ENCODE measurements around the gene HECTD1.

DNA sequence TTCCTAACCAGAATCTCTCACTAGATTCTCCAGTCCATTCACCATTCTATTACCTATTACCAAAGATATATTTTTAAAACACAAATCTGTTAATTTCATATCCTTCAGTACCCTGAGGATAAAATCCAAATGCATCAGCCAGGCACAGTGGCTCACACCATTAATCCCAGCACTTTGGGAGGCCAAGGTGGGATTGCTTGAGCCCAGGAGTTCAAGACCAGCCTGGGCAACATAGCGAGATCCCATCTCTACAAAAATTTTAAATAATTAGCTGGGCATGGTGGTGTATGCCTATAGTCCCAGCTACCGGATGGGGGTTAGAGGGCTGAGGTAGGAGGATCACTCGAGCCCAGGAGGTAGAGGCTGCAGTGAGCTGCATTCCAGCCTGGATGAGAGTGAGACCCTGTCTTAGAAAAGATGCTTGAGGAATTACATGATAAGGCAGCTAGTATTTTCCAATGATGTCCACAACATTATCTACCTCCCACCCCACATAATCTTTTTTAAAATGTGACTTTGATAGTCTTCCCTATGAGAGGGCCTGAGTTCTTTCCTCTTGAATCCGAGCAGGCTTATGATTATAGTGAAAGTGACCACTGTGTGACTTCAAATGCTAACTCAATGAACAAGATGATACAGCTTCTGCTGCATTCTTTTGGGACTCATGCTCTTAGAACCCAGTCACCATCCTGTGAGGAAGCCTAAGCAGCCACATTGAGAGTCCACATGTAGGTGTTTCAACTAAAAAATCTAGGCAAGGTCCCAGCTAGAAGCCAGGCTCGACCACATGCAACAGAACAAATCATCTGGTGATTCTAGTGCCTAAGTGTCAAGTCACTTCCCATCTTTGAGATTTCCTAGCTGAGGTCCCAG, 18.0 kb downstream of the HECTD1 start:
- TF ChIP-seq, protein P1, sequence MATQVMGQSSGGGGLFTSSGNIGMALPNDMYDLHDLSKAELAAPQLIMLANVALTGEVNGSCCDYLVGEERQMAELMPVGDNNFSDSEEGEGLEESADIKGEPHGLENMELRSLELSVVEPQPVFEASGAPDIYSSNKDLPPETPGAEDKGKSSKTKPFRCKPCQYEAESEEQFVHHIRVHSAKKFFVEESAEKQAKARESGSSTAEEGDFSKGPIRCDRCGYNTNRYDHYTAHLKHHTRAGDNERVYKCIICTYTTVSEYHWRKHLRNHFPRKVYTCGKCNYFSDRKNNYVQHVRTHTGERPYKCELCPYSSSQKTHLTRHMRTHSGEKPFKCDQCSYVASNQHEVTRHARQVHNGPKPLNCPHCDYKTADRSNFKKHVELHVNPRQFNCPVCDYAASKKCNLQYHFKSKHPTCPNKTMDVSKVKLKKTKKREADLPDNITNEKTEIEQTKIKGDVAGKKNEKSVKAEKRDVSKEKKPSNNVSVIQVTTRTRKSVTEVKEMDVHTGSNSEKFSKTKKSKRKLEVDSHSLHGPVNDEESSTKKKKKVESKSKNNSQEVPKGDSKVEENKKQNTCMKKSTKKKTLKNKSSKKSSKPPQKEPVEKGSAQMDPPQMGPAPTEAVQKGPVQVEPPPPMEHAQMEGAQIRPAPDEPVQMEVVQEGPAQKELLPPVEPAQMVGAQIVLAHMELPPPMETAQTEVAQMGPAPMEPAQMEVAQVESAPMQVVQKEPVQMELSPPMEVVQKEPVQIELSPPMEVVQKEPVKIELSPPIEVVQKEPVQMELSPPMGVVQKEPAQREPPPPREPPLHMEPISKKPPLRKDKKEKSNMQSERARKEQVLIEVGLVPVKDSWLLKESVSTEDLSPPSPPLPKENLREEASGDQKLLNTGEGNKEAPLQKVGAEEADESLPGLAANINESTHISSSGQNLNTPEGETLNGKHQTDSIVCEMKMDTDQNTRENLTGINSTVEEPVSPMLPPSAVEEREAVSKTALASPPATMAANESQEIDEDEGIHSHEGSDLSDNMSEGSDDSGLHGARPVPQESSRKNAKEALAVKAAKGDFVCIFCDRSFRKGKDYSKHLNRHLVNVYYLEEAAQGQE (IDR thresholded peaks at IDR 0.05; ENCODE audit: insufficient replicate concordance, low read depth) = no peak
- TF ChIP-seq, protein P2, sequence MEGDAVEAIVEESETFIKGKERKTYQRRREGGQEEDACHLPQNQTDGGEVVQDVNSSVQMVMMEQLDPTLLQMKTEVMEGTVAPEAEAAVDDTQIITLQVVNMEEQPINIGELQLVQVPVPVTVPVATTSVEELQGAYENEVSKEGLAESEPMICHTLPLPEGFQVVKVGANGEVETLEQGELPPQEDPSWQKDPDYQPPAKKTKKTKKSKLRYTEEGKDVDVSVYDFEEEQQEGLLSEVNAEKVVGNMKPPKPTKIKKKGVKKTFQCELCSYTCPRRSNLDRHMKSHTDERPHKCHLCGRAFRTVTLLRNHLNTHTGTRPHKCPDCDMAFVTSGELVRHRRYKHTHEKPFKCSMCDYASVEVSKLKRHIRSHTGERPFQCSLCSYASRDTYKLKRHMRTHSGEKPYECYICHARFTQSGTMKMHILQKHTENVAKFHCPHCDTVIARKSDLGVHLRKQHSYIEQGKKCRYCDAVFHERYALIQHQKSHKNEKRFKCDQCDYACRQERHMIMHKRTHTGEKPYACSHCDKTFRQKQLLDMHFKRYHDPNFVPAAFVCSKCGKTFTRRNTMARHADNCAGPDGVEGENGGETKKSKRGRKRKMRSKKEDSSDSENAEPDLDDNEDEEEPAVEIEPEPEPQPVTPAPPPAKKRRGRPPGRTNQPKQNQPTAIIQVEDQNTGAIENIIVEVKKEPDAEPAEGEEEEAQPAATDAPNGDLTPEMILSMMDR (IDR thresholded peaks at IDR 0.05; ENCODE audit: insufficient read depth, low read length) = no peak

Measured in HL-60 (cell line).